ENCODE results near the gene DOCK1.

- TF ChIP-seq CTCF (IDR thresholded peaks at IDR 0.05) (no peak), POLR2AphosphoS5 (IDR thresholded peaks at IDR 0.05) (no peak), EP300 (IDR thresholded peaks at IDR 0.05) (no peak), POLR2A (IDR thresholded peaks at IDR 0.05) (no peak)
Observed at GRCh38 chr10:126917975-126918908, 13.0 kb downstream of the DOCK1 start.
